NCI-H345 (cell line): ENCODE measurements around the gene RPS6KA2.
A peak's percentile ranks its signal among the peaks of the same experiment; 100 is the strongest.

Experiments
- DNase-seq: peaks from one replicate; lab custom pipeline; 2025; lab: John Stamatoyannopoulos, UW

The RPS6KA2 gene

DNA sequence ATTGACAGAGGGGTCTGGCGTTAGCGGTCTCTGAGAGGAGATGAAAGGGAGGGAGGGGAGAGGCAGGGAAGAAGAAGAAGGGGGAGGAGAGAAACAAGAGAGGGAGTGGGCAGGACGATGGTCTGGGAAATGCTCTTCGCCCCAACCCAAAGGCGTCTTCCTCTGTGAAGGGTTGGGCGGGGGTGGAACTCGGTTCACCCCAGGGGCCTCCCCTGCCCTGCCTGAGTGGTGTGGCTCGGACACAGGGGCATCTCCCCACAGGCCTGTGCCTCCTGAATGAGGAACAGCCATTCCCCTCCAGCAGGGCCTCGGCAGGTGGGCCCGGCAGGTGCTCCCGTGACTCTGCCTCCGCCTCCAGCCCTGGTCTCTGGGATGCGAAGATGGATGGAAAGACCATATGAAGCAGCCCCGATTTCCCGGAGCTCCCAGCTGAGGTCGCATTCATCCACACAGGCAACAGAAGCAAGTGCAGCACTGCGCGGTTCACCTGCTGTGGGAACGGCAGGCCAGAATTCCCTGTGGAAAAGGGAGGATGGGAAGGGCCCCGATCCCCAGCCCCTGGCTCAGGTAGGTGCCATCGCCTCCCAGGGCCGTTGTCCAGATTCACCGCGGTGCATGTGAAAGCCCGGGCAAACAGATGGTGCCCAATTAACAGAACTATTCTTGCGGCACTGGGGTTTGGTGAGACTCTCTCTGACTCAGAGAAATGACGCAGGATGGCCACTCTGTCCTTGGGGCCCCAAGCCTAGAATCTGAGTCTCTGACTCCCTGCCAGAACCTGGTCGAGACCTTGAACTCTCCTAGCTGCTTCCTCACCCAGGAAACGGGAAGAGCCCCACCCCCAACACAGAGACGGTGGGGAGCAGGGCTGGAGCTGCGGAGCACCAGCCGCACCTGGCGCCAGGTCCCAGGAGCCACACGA, 29.4 kb upstream of the RPS6KA2 start:
- no peak for DNase-seq

- DNase-seq = peak; percentile 17
Measured at GRCh38 chr6:166655713-166656229, 28.7 kb upstream of the RPS6KA2 start.

GRCh38 chr6:166655251-166655650, 28.2 kb upstream of the RPS6KA2 start:
- no peak for DNase-seq

DNA sequence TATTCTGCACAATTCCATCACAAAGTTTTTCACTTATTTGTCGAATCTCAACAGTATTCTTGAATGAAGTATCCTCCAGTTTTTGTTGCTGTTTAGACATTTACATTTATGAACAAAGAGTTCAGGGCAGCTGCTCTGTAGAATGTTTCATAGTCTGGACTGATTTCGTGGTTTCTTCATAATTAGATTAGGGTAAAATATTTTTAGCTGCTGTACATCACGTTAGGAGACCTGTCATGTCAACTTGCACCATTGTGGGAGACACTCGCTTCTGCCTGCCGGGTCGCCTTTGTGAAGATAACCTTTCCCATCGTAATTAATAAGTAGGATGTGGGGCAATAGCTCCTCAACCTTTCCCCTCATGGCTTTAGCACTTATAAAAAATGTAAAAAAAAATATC, 27.5 kb upstream of the RPS6KA2 start:
- no peak for DNase-seq

- DNase-seq = no peak
Measured at GRCh38 chr6:166653639-166653941, 26.5 kb upstream of the RPS6KA2 start.

DNA sequence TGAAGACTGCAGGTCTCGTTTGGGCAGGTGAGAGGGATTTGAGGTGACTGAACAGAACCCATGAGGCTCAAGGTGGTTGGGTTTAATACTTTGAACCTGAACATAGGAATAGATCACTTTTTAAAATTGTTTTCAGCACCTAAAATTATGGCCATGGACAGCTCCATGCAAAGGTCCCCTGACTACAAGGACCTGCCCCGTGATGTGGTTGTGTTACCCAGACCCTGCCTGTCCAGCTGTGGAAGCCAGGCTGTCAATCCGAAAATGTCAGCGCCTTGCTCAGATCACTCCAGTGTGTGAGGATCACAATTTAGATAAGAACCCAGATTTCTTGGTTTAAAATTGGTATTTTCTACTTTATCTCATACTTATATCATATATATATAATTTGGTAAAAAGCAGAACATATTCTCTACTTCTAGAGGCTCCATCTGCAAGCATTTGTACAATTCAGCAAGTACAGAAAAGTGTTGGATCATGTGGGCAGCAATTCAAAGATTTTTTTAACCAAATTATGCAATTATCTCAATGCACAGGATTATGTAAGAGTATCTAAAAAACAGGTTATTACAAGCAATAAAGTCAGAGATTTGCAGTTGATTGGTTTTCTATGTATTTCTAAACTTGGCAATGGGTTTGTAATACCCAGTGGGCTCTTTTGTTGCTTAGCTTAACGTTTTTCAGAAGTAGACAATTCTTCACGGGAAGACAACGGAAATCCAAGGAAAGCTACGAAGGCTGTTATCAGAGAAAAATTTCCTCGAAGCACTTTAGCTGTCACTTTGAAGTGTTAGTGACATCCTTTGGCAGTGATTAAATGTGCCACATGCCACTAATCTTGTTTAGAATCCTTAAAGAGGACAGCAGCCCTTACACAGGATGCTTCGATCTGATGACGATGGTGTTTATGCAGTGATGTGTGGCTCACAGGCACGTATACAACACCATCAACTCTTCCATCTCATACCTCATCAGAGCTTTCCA, 24.1 kb upstream of the RPS6KA2 start:
- no peak for DNase-seq

DNA sequence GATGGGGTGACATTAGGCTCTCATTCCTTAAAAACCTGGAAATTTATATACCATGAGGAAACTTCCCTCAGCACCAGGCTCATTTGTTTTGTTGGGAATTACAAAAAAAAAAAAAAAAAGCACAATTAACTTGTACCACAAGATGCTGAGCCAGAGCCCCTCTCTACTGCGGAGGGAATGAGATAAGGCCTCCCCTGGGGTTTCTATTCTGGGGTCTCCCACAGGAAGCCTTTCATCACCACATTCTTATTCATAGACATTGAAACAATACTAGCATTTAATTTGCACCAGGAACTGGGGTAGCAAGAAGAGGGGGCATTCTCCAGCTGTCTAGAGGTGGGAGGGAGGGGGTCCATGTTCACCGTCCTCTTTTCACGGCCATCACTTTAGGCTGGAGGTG, 23.0 kb upstream of the RPS6KA2 start:
- no peak for DNase-seq

GRCh38 chr6:166648846-166649245, 21.8 kb upstream of the RPS6KA2 start:
- no peak for DNase-seq

DNA sequence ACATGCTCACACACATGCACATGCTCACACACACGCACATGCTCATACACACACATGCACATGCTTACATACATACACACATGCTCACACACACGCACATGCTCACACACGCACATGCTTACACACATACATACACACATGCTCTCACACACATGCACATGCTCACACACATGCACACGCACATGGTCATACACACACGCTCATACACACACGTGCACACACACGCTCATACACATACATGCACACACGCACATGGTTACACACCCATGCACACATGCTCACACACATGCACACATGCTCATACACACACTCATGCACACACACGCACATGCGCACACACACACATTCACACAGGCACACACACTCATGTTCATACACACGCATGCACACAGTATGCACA, 20.8 kb upstream of the RPS6KA2 start:
- DNase-seq = no peak

GRCh38 chr6:166646716-166647115, 19.7 kb upstream of the RPS6KA2 start:
- DNase-seq = no peak

DNA sequence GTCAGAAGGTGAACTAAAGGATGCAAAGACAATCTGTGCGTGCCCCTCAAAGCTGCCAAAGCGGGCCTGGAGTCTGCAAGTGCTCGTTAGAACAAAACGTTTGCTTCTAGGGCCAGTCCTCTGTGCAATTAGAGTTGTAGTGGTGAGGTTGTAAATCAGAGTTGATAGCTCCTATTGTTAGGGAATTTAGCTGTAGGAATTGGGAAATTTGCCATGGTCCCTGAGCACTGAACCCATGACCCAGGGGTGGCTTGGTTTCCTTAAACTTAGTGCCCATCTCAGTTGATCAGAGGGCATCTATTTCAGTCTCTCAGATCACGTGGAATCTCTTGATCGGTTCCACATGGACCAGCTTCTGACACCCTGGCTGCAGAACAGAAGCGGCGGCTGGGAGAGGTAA, 18.8 kb upstream of the RPS6KA2 start:
- DNase-seq = no peak

- DNase-seq = no peak
Measured at GRCh38 chr6:166644681-166645080, 17.6 kb upstream of the RPS6KA2 start.

DNA sequence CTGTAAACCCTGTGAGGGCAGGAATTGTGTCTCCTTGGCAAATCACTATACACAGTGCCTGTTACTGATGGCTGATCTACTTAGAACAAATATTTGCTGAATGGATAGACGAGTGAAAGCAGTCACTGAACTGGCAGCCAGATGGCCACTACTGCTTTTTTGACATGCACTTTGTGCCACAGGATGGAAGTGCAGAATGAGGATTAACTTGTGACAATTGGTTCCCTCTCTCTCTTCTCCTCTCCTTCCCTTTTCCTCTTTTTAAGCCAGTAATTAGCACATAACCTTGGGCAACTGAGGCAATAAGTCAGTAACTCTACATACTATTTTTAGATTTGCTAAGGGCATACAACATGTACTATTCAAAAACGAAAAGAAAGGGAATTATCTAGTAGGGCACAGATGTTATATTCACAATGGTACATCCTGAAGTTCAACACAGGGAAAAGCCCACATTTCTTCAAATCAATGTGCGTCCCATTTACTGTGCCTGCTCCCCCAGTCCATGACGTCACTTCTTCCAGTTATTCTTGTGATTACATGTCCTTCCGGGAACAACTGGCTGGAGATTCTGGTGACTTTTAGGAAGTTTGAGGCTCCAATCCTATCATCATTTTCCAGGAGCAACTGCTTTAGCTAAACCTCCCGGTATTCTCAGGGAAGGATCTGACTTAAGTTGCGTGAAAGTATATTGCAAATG, 17.0 kb upstream of the RPS6KA2 start:
- DNase-seq = no peak

DNA sequence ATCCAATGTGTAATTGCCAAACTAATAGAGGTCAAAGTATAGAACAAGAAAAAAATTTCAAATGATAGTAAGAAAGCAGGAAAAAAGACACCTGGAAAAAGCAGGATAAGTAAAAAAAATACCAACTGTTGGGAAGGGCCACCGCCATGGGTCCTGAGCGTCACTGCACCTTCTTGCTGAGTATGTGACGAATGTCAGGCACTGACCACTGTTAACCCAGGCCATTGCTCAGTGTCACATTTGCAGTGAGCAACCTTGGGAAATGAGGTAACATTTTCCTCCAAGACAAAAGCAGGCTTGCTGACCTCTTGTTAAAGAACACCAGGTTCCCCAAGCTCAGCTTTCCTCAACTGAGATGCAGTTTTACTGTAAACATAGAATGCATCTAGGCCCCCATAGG, 15.6 kb upstream of the RPS6KA2 start:
- no peak for DNase-seq

DNA sequence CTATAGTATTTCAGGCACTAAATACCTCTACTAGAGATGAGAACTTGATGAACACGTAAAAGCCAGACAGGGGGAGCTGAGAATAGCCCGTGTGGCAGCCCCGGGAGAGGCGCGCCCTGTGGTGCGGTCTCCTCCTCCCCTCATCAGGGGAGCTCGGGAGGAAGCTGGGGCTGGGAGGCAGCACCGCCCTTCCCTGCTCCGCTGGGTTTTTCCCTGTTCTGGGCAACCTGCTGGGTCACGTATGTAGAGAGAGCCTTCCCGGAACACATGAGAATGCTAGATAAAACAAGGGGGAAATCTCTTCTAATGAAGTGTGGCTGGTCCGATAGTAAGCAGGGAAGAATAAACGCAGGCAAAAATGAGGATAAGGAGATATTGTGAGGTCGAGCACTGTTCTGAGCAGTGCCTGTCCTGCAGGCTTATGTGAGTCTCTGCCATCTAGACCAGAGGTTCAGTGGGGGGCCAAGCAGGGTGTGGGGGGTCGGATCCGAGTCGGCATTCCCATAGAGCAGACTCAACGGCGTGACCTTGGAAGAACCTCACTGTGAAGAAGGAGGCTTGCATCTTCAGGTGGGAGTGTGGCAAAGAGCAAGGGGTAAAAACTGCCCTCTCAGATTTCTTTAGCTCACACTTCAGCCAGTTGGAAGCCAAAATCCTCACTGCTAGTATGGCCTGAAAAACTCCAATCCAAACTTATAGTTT, 13.4 kb upstream of the RPS6KA2 start:
- no peak for DNase-seq

- no peak for DNase-seq
Measured at GRCh38 chr6:166639921-166640320, 12.9 kb upstream of the RPS6KA2 start.

GRCh38 chr6:166638573-166638964, 11.5 kb upstream of the RPS6KA2 start:
- no peak for DNase-seq

DNA sequence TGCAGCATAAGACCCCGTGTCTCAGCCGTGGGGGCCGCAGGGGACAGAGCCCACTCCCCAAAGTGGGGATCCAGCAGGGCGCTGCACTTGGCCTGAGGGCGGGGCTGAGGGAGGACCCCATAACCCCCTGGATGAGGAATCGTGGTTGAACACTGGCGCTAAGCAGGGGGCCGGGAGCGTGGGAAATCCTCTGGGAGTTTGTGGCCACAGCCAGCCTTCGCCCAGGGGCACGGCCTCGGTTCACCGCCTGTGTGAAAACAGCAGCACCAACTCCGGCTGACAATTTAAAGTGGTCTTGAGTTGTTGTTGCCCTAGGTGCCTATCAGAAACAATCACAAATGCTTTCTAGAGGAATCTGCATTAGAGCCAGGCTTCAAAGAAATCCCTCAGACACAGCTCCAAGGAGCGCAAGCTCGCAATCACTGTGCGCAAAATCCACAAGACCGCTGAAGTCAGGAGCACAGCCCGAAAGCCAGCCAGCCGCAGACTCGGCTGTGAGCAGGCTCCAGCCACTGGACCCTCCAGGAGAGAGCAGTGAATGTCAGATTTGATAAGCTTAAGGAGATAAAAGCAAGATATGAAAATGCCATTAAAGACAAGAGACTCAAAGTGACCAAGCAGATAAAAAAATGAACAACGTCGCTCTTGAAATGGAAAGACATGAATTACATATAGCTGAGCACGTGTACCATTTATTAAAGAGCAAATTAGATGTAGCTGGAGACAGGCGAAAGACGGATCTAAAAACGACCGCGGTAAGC, 10.9 kb upstream of the RPS6KA2 start:
- no peak for DNase-seq

- DNase-seq = no peak
Measured at GRCh38 chr6:166636934-166637333, 9.9 kb upstream of the RPS6KA2 start.

GRCh38 chr6:166636191-166636933, 9.3 kb upstream of the RPS6KA2 start:
- DNase-seq = no peak
